NCI-H1092 (cell line): Measurements from ENCODE around the gene ORC4.
A peak's percentile ranks its signal among the peaks of the same experiment; 100 is the strongest.

Source experiments
- DNase-seq: peaks from one replicate; lab custom pipeline; 2025; lab: John Stamatoyannopoulos, UW

Gene ORC4

DNA sequence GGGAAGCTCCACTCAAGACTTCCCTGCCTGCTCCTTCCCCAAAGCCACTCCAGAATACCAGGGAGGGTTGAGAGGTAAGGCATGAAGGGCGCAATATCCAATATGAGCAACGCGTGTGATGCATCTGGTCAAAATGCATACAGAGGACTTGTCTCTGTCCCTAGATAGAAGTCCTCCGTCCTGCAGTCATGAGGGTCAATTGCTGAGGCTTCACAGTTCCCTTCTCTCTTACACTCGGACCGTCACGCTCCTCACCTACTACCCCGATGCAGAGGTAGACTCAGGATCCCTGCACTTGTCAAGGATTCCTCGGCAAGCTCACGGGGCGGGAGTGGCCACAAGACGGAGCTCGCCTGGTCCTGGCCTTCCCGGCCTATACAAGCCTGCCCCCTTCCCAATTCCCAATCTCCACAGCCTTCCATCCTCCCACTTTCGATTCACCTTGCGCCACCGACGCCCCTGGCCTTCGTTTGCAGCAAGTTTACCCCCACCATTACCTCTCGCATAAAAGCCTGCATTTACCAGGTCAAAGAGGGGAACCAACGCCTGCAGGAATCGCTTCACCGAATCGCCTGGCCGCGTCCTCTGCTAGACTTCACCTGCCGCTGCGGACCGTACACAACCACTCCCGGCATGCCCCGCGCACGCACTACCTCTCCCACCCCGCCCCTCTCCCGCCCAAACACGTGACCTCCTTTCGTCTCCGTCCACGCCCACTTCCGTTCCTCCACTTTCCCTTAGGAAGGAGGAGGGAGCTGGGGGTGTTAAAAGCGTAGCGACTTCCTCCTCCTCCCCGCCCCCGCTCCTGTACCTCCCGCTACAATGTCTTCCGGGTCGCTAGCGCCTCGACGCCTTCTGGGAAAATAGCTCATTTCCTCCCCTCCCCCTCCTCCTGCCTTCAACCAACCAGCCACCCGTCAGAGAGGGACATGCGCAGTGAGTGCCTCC, at the start of gene ORC4:
Gene ORC4 (minus strand): TSS at position 627 of the 948 bp plus-strand sequence. CDS start 44,779 bp downstream, outside the sequence.
- peak; percentile 99 for DNase-seq

DNA sequence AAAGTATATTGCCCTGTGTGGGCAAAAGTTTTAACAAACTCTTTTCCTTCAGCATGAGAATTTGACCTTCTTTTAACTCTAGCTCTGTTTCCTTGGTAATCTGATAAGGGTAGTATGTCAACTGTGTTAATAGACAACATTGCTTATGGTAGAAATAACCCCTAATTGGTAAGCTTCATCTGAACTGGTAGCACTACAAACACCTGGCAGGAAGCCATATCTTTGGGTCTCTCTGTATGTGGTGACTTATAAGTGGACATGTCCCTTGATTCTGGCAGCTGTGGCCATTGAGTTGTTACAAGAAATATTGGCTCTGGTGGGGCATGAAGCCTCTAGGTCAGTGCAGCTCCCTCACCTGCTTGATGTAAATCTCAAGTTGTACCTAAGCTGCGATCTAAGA, 47.3 kb upstream of the ORC4 start:
- DNase-seq, result no peak

DNA sequence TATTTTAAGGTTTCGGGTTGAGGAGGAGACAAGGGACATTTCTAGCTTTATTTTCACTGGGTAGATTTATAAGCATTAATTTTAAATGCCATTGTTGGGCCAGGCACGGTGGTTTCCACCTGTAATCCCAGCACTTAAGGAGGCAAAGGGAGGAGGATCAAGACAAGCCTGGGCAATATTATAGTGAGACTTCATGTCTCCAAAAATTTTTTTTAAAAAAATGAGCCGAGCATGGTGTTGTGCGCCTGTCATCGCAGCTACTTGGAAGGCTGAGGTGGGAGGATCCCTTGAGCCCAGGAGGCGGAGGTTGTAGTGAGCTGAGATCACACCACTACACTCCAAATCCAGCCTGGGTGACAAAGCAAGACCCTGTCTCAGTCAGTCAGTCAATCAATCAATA, 45.4 kb upstream of the ORC4 start:
- DNase-seq, result no peak

DNA sequence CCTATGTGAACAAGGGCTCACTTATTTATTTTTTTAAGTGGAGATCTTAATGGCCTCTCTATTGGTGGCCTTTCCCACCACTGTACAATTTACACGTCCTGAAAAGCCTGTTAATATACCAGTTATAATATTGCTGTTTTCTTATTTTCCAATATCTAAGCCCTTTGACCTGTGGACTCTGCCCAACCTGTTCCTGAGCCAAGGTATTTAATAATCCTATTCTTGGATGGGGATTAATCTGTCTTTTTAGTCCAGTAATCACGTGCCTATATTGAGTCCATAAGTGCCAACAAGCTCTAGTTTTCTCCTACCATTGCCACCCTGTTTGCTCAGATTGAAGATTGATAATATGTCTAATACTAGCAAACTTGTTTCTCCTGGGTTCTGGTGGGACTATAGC, 43.1 kb upstream of the ORC4 start:
- no peak for DNase-seq

DNA sequence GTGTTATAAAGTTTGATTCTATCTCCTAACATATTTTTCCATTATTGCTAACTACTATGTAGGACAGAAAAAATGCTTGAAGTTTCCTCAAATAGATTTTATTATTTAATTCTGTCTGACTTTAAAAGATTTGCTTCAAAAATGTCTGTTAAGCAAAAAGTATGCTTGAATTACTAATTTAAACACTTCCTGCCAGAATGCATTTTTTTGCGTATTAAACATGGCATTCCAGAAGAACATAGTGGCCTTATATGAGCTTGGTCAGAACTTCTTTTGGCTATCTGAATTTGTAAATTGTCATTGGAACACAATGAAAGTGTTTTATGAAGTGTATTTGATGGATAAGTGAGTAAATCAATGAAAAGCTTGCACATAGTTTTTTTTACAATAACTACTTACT, 38.1 kb upstream of the ORC4 start:
- no peak for DNase-seq

DNA sequence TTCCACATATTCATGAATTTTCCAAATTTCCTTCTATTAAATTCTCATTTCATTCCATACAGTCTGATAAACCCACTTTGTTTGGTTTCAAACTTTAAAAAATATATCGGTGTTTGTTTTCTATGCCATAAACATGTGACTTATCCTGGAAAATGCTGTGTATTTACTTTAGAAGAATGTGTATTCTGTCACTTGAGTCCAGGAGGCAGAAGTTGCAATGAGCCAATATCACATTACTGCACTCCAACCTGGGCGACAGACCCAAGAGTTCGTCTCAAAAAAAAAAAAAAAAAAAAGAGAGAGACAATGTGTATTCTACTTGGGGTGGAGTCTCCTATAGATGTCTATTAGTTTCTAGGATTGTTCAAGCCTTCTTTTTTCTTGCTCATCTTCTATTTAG, 32.1 kb upstream of the ORC4 start:
- no peak for DNase-seq

DNA sequence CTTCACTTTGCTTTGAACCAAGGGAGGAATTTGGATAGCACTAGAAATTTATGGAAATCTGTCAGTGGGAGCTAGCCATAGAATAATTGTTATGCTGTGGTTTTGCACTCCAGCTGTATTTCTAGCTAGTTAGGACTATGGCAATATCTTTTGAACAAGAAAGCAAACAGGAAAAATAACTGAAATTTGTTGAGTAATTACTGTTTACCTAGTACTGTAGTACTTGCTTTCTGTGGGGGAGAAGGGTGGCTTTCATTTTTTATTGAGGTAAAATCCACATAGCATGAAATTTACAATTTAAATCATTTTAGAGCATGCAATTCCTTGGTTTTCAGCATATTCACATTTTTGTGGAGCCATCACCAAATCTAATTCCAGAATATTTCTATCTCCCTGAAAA, 28.7 kb upstream of the ORC4 start:
- DNase-seq, result no peak

DNA sequence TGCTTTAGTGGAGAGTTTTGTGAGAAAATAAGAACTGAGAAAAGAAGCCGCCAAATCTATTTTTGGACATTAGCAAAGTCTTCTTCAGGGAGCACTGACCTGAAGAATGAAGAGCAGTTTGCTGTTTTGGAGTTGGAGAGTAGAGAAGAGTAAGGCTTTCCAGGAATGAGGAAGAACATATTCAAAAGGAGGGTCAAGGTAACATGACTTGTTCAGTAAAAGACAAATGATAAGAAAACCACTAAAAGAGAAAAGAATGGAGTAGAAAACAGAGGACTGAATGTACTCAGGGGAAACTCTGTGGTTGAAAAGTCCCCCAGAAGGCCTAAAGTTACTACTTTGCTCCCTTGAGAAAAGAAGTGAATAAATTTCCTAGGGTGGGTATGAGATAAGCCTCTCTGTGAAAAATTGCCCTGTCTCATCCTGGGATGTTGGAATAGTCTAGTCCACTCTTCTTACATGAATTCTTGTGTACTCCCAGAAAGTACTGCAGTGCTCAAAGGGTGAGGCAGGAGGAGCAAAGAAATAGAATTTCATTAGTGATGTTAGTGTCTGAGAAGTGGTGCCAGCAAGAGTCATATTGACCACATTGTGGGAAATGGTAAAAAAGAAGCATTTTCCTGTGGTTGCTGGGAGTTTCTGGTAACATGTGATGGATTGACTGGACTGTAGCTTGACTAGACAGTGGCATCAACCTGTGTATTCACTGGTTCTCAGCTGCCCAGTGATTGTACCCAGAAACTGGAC, 28.1 kb upstream of the ORC4 start:
- no peak for DNase-seq

DNA sequence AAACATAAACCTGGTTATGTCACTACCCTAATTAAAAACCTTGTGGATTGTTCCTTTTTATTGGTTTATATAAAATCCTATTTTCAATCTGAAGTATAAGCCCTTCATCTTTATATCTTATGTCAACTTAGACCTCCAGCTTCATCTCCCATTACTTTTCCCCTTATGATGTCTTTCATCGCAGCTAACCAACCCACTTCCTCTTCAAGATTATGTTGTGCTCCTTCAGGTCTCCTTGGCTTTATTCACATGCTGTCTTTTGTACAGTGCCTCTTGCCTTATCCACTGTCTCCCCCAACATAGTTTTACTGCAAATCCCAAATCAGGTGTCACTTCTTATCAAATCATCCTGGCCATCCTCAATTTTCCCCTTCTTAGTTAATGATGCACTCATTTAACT, 26.3 kb upstream of the ORC4 start:
- DNase-seq, result no peak

DNA sequence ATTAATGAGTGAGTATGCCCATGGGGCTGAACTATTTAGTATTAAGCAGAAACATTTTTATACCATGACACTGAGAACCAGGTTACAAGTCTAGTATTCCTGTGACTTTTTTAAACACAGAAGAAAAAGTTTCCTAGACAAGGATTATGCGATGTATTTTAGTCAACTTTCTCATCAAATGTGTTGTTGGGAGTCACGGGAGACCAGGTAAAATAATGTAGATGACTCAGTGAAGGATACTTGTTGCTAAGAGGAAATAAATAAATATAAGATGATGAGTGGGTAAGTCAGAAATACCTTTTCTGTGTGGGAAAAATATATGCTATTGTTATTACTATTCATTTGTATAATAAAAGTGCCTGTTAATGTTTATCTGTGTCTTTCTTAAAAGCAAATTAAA, 23.8 kb upstream of the ORC4 start:
- DNase-seq, result no peak

DNA sequence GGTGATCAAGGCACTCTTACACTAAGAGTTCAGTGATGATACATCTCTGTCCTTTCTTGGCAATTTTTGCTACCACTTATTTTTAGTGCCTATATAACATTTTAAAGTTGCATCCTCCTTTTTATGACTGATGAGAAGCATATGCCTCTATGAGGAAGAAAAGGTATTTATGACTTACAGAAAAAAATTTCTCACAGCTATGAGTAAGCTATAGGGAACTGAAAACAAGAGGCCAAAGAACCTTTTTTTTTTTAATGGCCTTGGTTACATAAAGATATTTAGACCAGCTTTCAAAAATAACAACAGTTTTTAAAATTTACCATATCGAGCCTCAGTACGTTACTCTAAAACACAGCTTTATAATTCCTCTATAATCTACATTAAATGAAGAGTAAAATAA, 21.7 kb upstream of the ORC4 start:
- DNase-seq, result no peak

DNA sequence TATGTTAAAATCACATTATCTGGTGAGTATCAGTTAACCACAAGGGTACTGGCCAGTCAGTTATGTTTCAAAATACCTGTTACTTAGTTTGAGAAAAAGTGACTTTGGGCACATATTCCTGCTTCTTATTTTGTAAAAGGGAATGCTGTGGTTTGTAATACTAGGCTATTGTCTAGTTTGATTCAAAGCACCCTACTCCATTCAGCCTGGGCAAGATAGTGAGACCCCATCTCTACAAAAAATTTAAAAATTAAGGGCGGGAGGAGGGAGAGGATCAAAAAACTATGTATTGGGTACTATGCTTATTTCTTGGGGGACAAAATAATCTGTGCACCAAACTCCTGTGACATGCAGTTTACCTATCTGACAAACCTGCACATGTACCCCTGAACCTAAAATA, 19.2 kb upstream of the ORC4 start:
- DNase-seq, result no peak

DNA sequence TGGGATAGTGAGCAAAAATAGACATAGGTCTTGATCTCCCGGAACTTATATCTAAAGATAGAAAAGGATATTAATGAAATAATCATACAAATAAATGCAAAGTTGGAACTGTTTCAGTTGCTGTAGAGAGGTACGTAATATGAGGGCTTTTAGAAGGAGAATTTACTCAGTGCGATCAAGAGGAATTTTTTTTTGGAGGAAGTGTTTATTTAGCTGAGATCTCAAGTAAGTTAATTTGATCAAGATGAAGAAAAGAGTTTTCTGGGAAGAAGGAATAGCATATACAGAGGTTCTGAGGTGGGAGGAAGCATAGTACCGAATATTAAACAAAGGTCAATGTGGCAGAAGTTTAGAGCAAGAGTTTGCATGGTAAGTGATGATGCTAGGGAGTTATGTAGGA, 11.7 kb upstream of the ORC4 start:
- DNase-seq, result no peak

DNA sequence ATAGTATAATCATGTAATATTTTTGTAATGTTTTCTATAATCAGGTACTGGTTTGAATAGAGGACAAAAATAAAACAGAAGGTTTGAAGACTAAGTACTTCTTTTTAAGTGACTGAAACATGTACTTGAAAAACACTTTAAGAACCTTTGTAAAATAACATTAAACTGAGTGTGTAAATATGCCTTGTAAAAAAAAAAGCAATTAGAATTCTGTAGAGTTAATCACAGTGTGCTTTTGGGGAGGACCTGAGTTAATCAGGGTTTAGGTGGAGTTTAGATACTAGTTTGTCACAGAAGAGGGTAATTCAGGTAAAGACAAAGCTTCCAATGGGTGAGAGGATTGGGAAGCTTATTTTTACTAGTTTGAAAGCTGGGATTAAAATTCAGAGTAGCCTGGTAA, 10.6 kb upstream of the ORC4 start:
- no peak for DNase-seq

DNA sequence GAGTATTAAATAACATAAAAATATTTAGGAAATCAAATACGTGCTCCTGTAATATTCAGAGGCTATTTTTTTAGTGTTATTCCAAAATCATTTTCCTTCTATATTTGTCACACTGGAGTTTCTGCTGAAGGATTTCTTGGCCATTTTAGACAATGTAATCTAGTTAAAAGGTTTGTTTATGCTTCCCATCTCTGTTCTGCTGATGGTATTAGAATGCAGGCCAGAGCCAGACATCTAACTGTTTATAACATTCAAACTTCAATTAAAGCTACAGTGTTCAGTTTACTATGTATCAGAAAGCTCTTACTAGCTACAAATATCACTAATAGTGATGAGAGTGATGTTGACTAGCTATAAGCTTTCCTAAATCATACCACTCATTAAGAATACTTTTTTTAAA, 8.2 kb upstream of the ORC4 start:
- no peak for DNase-seq

DNA sequence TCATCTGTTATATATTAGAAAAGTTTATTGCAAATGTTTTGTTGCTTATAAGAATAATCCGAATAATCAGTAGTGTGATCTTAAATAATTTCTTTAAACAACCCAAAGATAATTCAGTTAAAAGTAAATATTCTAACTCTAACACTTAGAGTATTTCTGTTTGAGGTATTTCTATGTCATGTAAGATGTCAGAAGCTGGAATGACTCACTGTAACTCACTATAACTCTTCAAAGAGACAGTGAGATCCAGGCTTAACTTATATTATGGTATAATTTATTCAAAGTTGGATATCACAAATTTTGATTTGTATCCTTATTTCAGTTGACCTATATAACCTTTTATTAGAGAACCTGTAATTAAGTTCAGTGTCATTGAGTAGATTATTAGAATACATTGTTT, 7.3 kb upstream of the ORC4 start:
- DNase-seq, result no peak

DNA sequence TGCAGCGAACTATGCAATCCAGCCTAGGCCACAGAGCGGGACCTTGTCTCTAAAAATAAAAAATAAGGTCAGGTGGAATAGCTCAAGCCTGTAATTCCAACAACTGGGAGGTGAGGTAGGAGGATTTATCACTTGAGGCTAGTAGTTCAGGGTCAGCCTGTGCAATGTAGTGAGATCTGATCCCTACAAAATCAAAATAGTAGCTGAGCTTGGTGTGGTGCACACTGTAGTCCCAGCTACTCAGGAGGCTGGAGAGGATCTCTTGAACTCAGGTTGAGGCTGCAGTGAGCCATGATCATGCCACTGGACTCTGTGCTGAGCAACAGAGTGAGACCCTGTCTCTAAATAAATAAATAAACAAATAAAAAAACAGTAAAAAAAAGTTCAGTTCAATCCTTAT, 6.0 kb upstream of the ORC4 start:
- no peak for DNase-seq

DNA sequence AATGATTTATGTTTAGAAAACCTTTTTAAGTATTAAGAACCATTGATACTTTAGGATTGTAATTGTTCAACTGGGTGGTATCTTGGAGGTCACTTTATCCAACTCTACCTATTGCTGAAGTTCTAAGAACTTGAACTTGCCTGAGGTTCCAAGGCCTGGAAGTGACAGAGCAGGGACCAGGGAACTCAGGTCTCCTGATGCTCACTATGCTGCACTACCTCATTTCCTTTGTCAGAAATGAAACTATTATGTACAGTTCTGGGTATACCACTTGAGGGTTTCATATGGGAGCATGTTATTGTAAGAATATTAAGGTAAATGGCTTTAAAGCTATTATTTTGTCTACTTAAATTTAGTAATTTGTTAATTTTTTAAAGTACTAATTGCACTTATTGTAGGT, 3.3 kb upstream of the ORC4 start:
- DNase-seq, result no peak

DNA sequence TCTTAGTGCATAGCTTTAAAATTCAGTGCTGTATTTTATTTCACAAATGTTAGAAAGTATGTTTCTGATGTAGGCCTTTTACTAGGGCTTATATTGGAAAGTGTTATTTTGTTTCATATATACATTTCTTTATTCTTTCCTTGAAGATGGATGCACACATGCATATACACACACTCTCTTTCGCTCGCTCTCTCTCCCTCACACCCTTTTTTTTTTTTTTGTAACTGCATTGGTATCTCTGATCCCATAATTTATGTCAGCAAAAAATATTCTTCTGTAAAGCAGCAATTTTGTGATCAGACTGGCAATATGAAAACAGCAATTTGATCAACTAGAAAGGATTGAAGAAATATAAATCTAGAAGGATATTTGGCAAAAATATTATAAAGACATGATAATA, 2.3 kb upstream of the ORC4 start:
- no peak for DNase-seq

DNA sequence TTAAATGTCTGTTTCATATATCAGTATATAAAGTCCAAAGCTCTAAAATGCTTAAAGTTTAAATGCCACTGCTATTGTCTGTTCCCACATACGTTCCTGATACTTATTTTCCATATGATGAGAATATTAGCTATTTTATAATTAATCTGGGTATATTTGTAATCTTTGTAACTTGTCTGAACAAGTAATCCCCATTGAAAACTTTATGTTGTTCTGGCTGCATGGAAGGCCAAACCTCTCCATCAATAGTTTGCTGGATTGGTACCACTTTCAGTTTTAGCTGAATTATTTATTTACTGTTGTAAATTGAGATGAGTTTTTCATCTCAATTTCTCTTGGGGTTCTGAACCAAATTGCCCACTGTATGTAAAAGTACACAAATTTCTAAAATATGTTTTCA, 1.8 kb upstream of the ORC4 start:
- no peak for DNase-seq

DNA sequence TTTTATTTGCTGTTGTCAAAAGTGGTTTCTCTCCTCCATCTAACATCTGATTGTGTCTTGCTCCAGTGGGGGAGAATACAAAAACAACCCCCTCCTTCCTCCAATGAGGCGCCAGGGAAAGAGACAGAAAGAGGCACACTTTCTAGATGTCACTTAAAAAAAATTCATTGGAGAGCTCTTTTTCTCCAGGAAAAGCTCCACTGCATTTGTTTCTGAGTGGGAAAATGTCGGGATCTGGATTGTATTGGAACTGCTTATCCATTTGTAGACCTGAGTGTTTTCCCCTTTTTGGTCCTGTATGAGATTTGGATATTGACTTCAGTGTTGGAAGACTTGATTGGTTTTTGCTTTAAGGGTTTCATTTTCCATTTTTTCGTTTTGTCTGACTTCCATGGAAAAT, 1.3 kb upstream of the ORC4 start:
- DNase-seq, result no peak

DNA sequence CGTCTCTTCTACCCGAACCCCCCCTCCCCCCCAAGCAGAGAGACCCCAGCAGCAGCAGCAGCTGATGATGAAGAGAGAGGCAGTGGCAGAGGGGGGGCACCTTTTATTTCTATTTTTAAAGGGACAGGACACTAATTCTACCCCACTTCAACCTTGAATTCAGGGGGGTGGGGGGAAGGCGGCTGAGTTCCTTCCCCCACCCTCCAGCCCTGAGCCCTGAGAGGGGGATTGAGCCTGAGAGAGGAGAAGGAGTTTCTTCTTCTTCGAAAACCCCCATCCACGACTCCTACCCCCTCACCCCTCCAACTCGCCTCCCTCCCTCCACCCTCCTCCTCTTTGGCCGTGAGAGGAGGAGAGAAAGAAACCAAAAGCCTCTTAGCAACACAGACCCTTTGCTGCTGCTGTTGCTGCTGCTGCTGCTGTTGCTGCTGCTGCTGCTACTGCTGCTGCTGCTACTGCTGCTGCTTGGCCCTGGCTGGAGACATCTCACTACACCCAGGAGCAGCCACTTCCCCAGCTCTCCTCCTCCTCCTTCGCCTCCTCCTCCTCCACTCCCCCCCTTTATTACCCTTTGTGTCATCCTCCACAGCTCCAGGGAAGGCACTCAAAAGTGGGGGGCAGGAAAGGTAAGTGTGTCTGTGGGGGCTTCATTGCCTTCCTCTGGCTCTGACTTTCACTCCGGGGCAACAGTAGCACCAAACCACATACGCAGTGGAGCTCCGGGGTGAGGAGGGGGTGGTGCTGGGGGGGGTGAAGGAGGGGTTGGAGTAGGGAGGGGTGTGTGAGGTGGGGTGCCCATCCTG, 723 bp upstream of the ORC4 start, which contains the start of gene MBD5:
Gene MBD5 (plus strand): TSS at position 33 of the 803 bp plus-strand sequence.
- DNase-seq, result peak; percentile 20
